ENCODE results near the gene TRPC3.
"Not testable (repeated sequence)": the region's sequence is repeated elsewhere in the genome, so short reads cannot be mapped to it uniquely, and the experiment has no call there.

Gene TRPC3

GRCh38 chr4:121932212-121932974, 19.5 kb downstream of the TRPC3 start:
- H3K36me3 Mint-ChIP-seq (ENCODE audit: low read depth) = no peaks in the 10 kb centered on the region
- intact Hi-C loops (cut with micrococcal nuclease) = no loop called here
- no peaks in the 10 kb centered on the region for H3K4me1 Mint-ChIP-seq (ENCODE audit: low read depth)
- no peak overlapping the region for H3K27ac Mint-ChIP-seq
- no peaks in the 10 kb centered on the region for H3K9me3 Mint-ChIP-seq
- H3K4me3 Mint-ChIP-seq = no peak overlapping the region
- peaks cover 29% of the 10 kb centered on the region for H3K27me3 Mint-ChIP-seq

DNA sequence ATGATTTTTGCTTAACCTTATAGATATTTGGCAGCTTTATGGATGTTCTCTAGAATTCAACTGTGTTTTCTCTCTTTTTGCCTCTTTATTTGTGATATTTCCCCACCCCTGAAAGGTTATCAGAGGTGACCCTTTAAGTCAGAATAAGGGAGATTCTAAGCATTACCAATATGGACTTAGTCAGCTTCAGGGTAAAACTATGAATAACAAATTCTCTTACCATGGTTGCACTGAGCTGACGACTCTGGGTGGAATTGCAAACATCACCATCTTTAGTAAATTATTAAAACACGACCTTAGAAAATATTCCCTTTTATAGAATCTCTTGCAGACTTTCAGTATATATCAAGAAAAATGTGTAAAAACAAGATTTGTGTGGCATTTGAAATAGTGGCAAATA, 21.6 kb downstream of the TRPC3 start:
- Mint-ChIP-seq H3K27ac (no peak overlapping the region), H3K4me3 (no peak overlapping the region), H3K36me3 (ENCODE audit: low read depth) (no peaks in the 10 kb centered on the region), H3K27me3 (peaks cover 30% of the 10 kb centered on the region), H3K4me1 (ENCODE audit: low read depth) (no peaks in the 10 kb centered on the region), H3K9me3 (no peaks in the 10 kb centered on the region)
- intact Hi-C loops (cut with micrococcal nuclease) = no loop called here

DNA sequence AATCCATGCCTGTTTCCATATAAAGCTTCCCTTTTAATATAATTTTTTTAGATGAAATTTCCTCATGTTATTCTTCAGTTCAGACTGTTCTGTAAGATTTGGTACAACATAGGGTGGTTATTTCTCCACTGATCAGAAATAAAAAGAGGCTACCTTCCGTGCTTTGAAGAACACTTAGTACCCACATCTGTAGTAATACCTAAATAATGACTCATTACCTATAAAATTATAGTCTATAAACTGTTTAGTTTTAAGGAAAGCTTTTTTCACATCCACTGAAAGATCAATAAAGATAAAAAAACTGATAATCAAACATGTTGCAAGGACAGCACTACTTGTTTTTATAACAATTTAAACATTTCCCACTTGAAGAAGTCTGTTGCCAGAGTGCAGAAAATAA, 23.9 kb downstream of the TRPC3 start:
- no peaks in the 10 kb centered on the region for H3K9me3 Mint-ChIP-seq
- H3K4me1 Mint-ChIP-seq (ENCODE audit: low read depth) = no peaks in the 10 kb centered on the region
- peaks cover 24% of the 10 kb centered on the region for H3K27me3 Mint-ChIP-seq

GRCh38 chr4:121926490-121926889, 25.4 kb downstream of the TRPC3 start:
- peaks cover 12% of the 10 kb centered on the region for H3K27me3 Mint-ChIP-seq
- H3K4me3 Mint-ChIP-seq; intact Hi-C loops (cut with micrococcal nuclease); H3K36me3 Mint-ChIP-seq (ENCODE audit: low read depth); H3K4me1 Mint-ChIP-seq (ENCODE audit: low read depth); H3K27ac Mint-ChIP-seq; H3K9me3 Mint-ChIP-seq: not testable (repeated sequence)

More for the DNA sequence above, 23.9 kb downstream of the TRPC3 start:
- intact Hi-C loops (cut with micrococcal nuclease) = no loop called here
- Mint-ChIP-seq H3K27ac (no peak overlapping the region), H3K36me3 (ENCODE audit: low read depth) (no peaks in the 10 kb centered on the region), H3K4me3 (no peak overlapping the region)

DNA sequence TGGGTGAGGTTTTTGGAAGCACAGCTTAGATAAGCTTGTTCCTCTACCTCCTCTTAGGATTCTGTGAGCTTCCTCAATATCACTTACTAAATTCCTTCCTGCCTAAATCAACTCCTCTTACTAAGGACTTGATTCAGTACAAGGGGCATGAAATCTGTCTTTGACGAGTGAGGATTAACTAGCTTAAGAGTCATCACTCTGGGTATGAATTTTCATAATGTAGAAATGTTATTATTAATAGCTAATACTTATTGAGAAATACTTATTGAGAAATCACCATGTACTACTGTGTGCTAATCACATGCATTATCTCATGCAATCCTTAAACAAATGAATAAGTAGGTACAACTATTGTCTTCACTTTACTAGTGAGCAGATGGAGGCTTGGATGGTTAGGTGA, 28.6 kb downstream of the TRPC3 start:
- Mint-ChIP-seq H3K9me3 (no peaks in the 10 kb centered on the region), H3K36me3 (ENCODE audit: low read depth) (no peaks in the 10 kb centered on the region), H3K27me3 (peaks cover 13% of the 10 kb centered on the region), H3K4me3 (no peak overlapping the region), H3K27ac (no peak overlapping the region), H3K4me1 (ENCODE audit: low read depth) (no peaks in the 10 kb centered on the region)
- intact Hi-C loops (cut with micrococcal nuclease) = no loop called here

- Mint-ChIP-seq H3K4me1 (ENCODE audit: low read depth) (peaks cover 5% of the 10 kb centered on the region), H3K27ac (no peak overlapping the region), H3K9me3 (no peaks in the 10 kb centered on the region), H3K4me3 (no peak overlapping the region), H3K27me3 (peaks cover 18% of the 10 kb centered on the region), H3K36me3 (ENCODE audit: low read depth) (no peaks in the 10 kb centered on the region)
- intact Hi-C loops (cut with micrococcal nuclease) = no loop called here
Observed at GRCh38 chr4:121913667-121914066, 38.2 kb downstream of the TRPC3 start.

DNA sequence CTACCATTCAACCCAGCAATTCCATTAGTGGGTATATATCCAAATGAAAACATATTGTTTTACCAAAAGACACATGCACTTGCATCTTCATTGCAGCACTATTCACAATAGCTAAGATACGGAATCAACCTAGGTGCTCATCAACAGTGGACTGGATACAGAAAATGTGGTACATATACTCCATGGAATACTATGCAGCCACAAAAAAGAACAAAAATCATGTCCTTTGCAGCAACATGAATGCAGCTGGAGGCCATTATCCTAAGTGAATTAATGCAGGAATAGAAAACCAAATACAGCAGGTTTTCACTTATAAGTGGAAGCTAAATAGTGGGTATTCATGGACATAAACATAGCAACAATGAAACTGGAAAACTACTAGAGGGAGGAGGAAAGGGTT, 43.5 kb downstream of the TRPC3 start:
- H3K9me3 Mint-ChIP-seq = no peaks in the 10 kb centered on the region
- no peaks in the 10 kb centered on the region for H3K4me1 Mint-ChIP-seq (ENCODE audit: low read depth)
- H3K4me3 Mint-ChIP-seq = no peak overlapping the region
- no peak overlapping the region for H3K27ac Mint-ChIP-seq
- no peaks in the 10 kb centered on the region for H3K36me3 Mint-ChIP-seq (ENCODE audit: low read depth)
- intact Hi-C loops (cut with micrococcal nuclease) = loop anchor here (10.0 kb wide), 1 partner anchor 396 kb away; no protein-coding TSS in a partner anchor
- peaks cover 10% of the 10 kb centered on the region for H3K27me3 Mint-ChIP-seq

DNA sequence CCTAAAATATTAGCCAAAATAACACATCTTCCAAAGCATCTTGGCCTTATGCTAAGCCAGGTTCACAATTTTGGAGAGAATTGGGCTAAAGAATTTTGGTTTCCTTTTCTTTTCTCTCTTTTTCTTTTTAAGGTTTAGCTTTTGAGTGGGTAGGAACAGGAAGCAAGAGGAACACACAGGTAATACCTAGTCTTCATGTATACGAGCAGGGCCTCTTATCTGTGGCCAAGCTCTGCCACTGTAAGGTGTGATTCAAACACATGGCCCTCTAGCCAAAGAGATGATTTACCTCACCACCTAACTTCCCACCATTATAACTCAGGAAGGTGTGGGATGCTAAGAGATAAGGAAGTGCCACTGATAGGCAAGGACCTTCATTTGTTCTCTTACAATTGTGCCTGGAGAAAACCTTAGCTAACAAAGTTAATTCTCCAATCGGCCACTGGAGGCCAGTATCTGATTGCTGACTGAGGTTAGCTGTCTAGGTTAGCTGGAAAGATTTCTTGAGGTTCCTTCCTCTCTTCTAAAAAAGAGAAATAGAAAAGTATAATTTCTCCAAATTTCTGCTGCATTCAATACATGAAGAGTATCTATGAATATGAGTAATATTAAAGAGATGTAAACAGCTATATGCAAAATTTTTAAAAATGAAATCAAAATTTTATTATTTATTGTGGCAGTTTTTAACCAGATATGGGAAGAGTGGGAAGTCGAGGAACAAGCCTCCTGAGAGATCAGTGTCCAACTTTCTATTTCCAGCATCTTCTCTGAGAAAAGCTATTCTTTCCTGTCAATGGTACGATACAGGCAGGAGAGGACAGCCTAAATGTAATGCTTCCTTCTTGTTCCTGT, 51.5 kb downstream of the TRPC3 start:
- intact Hi-C loops (cut with micrococcal nuclease) = loop anchor here (1.0 to 10.0 kb wide), 3 partner anchors 103 to 1032 kb away; no protein-coding TSS in a partner anchor
- Mint-ChIP-seq H3K9me3 (no peaks in the 10 kb centered on the region), H3K4me1 (ENCODE audit: low read depth) (no peaks in the 10 kb centered on the region), H3K27ac (no peak overlapping the region), H3K4me3 (no peak overlapping the region), H3K27me3 (peaks cover 9% of the 10 kb centered on the region), H3K36me3 (ENCODE audit: low read depth) (no peaks in the 10 kb centered on the region)

- Mint-ChIP-seq H3K27me3 (peaks cover 7% of the 10 kb centered on the region), H3K27ac (no peak overlapping the region), H3K9me3 (no peaks in the 10 kb centered on the region), H3K4me1 (ENCODE audit: low read depth) (no peaks in the 10 kb centered on the region), H3K4me3 (no peak overlapping the region), H3K36me3 (ENCODE audit: low read depth) (no peaks in the 10 kb centered on the region)
- intact Hi-C loops (cut with micrococcal nuclease) = no loop called here
Observed at GRCh38 chr4:121898150-121898549, 53.7 kb downstream of the TRPC3 start.

DNA sequence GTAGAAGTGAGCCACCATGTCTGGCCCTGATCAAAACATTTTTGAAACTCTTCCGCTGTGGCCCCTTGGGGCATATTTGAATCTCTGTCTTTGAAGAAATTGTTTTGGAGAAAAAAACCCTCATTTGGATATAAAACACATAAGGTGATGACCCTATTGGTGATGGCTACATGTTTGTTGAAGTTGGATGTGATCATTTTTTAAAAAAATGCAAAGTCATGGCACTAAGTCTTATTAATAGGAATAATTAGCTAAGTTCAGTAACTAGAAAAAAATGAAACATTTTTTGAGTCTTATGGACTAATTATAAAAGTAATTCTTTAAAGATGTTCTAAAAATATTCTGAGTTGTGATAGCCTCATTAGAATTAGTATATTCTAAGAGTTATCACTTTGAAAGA, 63.7 kb downstream of the TRPC3 start:
- intact Hi-C loops (cut with micrococcal nuclease) = no loop called here
- H3K36me3 Mint-ChIP-seq (ENCODE audit: low read depth) = no peaks in the 10 kb centered on the region
- H3K4me1 Mint-ChIP-seq (ENCODE audit: low read depth) = no peaks in the 10 kb centered on the region
- peaks cover 4% of the 10 kb centered on the region for H3K27me3 Mint-ChIP-seq
- no peak overlapping the region for H3K4me3 Mint-ChIP-seq
- no peak overlapping the region for H3K27ac Mint-ChIP-seq
- no peaks in the 10 kb centered on the region for H3K9me3 Mint-ChIP-seq

- Mint-ChIP-seq H3K9me3 (no peaks in the 10 kb centered on the region), H3K36me3 (ENCODE audit: low read depth) (no peaks in the 10 kb centered on the region), H3K4me1 (ENCODE audit: low read depth) (peaks cover 6% of the 10 kb centered on the region), H3K27me3 (no peaks in the 10 kb centered on the region), H3K4me3 (no peak overlapping the region), H3K27ac (no peak overlapping the region)
- intact Hi-C loops (cut with micrococcal nuclease) = no loop called here
Observed at GRCh38 chr4:121885115-121885514, 66.7 kb downstream of the TRPC3 start.

DNA sequence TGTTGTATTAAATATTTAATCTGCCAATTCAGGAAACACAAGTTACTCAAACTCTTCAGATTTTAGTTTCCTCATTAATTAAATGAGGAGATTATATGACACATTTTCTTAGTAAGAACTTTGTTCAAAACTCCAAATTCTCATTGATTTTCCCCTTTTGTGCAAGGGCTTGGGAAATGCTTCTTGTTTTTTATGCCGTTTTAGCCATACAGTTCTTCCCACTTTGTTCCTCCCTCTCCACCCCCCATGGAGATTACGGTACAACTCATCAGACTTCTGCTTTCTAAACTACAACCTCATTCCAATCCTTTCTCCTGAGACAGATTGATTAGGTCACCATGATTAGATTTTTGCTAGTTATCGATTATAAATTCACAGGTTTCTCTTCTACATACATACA, 70.7 kb downstream of the TRPC3 start:
- Mint-ChIP-seq H3K4me3 (no peak overlapping the region), H3K4me1 (ENCODE audit: low read depth) (peaks cover 6% of the 10 kb centered on the region), H3K9me3 (no peaks in the 10 kb centered on the region), H3K27ac (no peak overlapping the region), H3K36me3 (ENCODE audit: low read depth) (no peaks in the 10 kb centered on the region), H3K27me3 (peaks cover 5% of the 10 kb centered on the region)
- intact Hi-C loops (cut with micrococcal nuclease) = no loop called here

GRCh38 chr4:121879135-121879534, 72.7 kb downstream of the TRPC3 start:
- Mint-ChIP-seq H3K27ac (no peak overlapping the region), H3K4me1 (ENCODE audit: low read depth) (peaks cover 6% of the 10 kb centered on the region), H3K9me3 (no peaks in the 10 kb centered on the region), H3K27me3 (peaks cover 5% of the 10 kb centered on the region), H3K36me3 (ENCODE audit: low read depth) (no peaks in the 10 kb centered on the region), H3K4me3 (no peak overlapping the region)
- intact Hi-C loops (cut with micrococcal nuclease) = no loop called here

- Mint-ChIP-seq H3K4me1 (ENCODE audit: low read depth) (peaks cover 6% of the 10 kb centered on the region), H3K36me3 (ENCODE audit: low read depth) (no peaks in the 10 kb centered on the region), H3K27ac (no peak overlapping the region), H3K9me3 (no peaks in the 10 kb centered on the region), H3K4me3 (no peak overlapping the region), H3K27me3 (peaks cover 9% of the 10 kb centered on the region)
- intact Hi-C loops (cut with micrococcal nuclease) = no loop called here
Observed at GRCh38 chr4:121877041-121877773, 74.7 kb downstream of the TRPC3 start.

All from dendritic cell treated with granulocyte-macrophage colony-stimulating factor and Interleukin-4, amounts not matched to agents 40 ng/mL and 50 ng/mL, for 4 days (primary cell).